ENCODE results near the gene IL12RB2. TPM values are rescaled to one million over a fixed set of nuclear protein-coding genes. Genes with fewer than 3 reads are reported as not detected.

The IL12RB2 gene
- polyA plus RNA-seq, 4 donors, result 0.21 to 0.54 (median 0.52) TPM; not detected in 1

- 22 to 41% (median 37%) methylated on average over 2 of the region's 2 CpGs for WGBS, 3 donors
- Histone ChIP-seq H3K36me3 (ENCODE audit: control insufficient read depth in 3 of 3, insufficient read depth in 2 of 3, low read depth in 1 of 3, low read length in 3 of 3) (no peaks in the 10 kb centered on the region), H3K4me3 (ENCODE audit: low read depth in 1 of 3, low read length in 3 of 3) (no peak overlapping the region), H3K27me3 (ENCODE audit: control insufficient read depth in 3 of 3, insufficient read depth in 3 of 3, low read length in 3 of 3) (no peaks in the 10 kb centered on the region), H3K4me1 (ENCODE audit: control insufficient read depth in 3 of 3, insufficient read depth in 2 of 3, low read depth in 1 of 3, low read length in 2 of 3) (no peaks in the 10 kb centered on the region), H3K9me3 (ENCODE audit: control insufficient read depth in 2 of 2, insufficient read depth in 1 of 2, low read depth in 1 of 2, low read length in 1 of 2) (no peaks in the 10 kb centered on the region), H3K27ac (ENCODE audit: low read depth in 1 of 3, low read length in 2 of 3) (no peak overlapping the region)
- no peak for FAIRE-seq
- no peak for DNase-seq
Observed at GRCh38 chr1:67300561-67300960, 7.1 kb upstream of the IL12RB2 start.

GRCh38 chr1:67304023-67304422 is 3.6 kb upstream of the IL12RB2 start:
- no peak for DNase-seq
- no peak for FAIRE-seq
- WGBS, 3 donors, result 68 to 80% (median 76%) methylated on average over 3 of the region's 3 CpGs

GRCh38 chr1:67306547-67306946 is 1.1 kb upstream of the IL12RB2 start:
- Histone ChIP-seq H3K36me3 (ENCODE audit: control insufficient read depth in 3 of 3, insufficient read depth in 2 of 3, low read depth in 1 of 3, low read length in 3 of 3) (no peaks in the 10 kb centered on the region), H3K4me3 (ENCODE audit: low read depth in 1 of 3, low read length in 3 of 3) (no peak overlapping the region), H3K9me3 (ENCODE audit: control insufficient read depth in 2 of 2, insufficient read depth in 1 of 2, low read depth in 1 of 2, low read length in 1 of 2) (no peaks in the 10 kb centered on the region), H3K27me3 (ENCODE audit: control insufficient read depth in 3 of 3, insufficient read depth in 3 of 3, low read length in 3 of 3) (peaks cover 2 to 19% (median 4%) of the 10 kb centered on the region in 3 donors), H3K4me1 (ENCODE audit: control insufficient read depth in 3 of 3, insufficient read depth in 2 of 3, low read depth in 1 of 3, low read length in 2 of 3) (peaks cover 2 to 5% (median 3%) of the 10 kb centered on the region in 3 donors), H3K27ac (ENCODE audit: low read depth in 1 of 3, low read length in 2 of 3) (no peak overlapping the region)
- FAIRE-seq (no peak), DNase-seq (no peak)
- 81 to 90% (median 82%) methylated on average over 7 of the region's 7 CpGs for WGBS, 3 donors

More at GRCh38 chr1:67304023-67304422, 3.6 kb upstream of the IL12RB2 start:
- H3K4me1 ChIP-seq (ENCODE audit: control insufficient read depth in 3 of 3, insufficient read depth in 2 of 3, low read depth in 1 of 3, low read length in 2 of 3), result peaks cover 2 to 5% (median 3%) of the 10 kb centered on the region in 3 donors
- H3K36me3 ChIP-seq (ENCODE audit: control insufficient read depth in 3 of 3, insufficient read depth in 2 of 3, low read depth in 1 of 3, low read length in 3 of 3), result no peaks in the 10 kb centered on the region
- no peak overlapping the region for H3K27ac ChIP-seq (ENCODE audit: low read depth in 1 of 3, low read length in 2 of 3)
- no peak overlapping the region for H3K4me3 ChIP-seq (ENCODE audit: low read depth in 1 of 3, low read length in 3 of 3)
- no peaks in the 10 kb centered on the region for H3K9me3 ChIP-seq (ENCODE audit: control insufficient read depth in 2 of 2, insufficient read depth in 1 of 2, low read depth in 1 of 2, low read length in 1 of 2)
- peaks cover 2 to 19% (median 4%) of the 10 kb centered on the region in 3 donors for H3K27me3 ChIP-seq (ENCODE audit: control insufficient read depth in 3 of 3, insufficient read depth in 3 of 3, low read length in 3 of 3)

- no peak for FAIRE-seq
- Histone ChIP-seq H3K27me3 (ENCODE audit: control insufficient read depth in 3 of 3, insufficient read depth in 3 of 3, low read length in 3 of 3) (peaks cover 2 to 19% (median 4%) of the 10 kb centered on the region in 3 donors), H3K4me1 (ENCODE audit: control insufficient read depth in 3 of 3, insufficient read depth in 2 of 3, low read depth in 1 of 3, low read length in 2 of 3) (peaks cover 2 to 5% (median 3%) of the 10 kb centered on the region in 3 donors), H3K4me3 (ENCODE audit: low read depth in 1 of 3, low read length in 3 of 3) (peak overlapping the region in 2 of 3 donors; percentile 12 to 54), H3K9me3 (ENCODE audit: control insufficient read depth in 2 of 2, insufficient read depth in 1 of 2, low read depth in 1 of 2, low read length in 1 of 2) (no peaks in the 10 kb centered on the region), H3K27ac (ENCODE audit: low read depth in 1 of 3, low read length in 2 of 3) (no peak overlapping the region), H3K36me3 (ENCODE audit: control insufficient read depth in 3 of 3, insufficient read depth in 2 of 3, low read depth in 1 of 3, low read length in 3 of 3) (no peaks in the 10 kb centered on the region)
- no peak for DNase-seq
- WGBS, 3 donors, result 29 to 47% (median 31%) methylated on average over 15 of the region's 15 CpGs
Observed at GRCh38 chr1:67308136-67308535, 463 bp downstream of the IL12RB2 start.

- WGBS, 3 donors, result 73 to 92% (median 75%) methylated on average over 2 of the region's 2 CpGs
- no peak for FAIRE-seq
Observed at GRCh38 chr1:67312615-67313014, 4.9 kb downstream of the IL12RB2 start.

GRCh38 chr1:67313934-67314671 is 6.4 kb downstream of the IL12RB2 start:
- peaks cover 0 to 4% (median 0%) of the 10 kb centered on the region in 3 donors for H3K27me3 ChIP-seq (ENCODE audit: control insufficient read depth in 3 of 3, insufficient read depth in 3 of 3, low read length in 3 of 3)

More at GRCh38 chr1:67312615-67313014, 4.9 kb downstream of the IL12RB2 start:
- H3K9me3 ChIP-seq (ENCODE audit: control insufficient read depth in 2 of 2, insufficient read depth in 1 of 2, low read depth in 1 of 2, low read length in 1 of 2), result no peaks in the 10 kb centered on the region
- H3K27ac ChIP-seq (ENCODE audit: low read depth in 1 of 3, low read length in 2 of 3), result no peak overlapping the region
- no peaks in the 10 kb centered on the region for H3K36me3 ChIP-seq (ENCODE audit: control insufficient read depth in 3 of 3, insufficient read depth in 2 of 3, low read depth in 1 of 3, low read length in 3 of 3)
- H3K4me1 ChIP-seq (ENCODE audit: control insufficient read depth in 3 of 3, insufficient read depth in 2 of 3, low read depth in 1 of 3, low read length in 2 of 3), result peaks cover 0 to 3% (median 3%) of the 10 kb centered on the region in 3 donors
- peaks cover 2 to 15% (median 4%) of the 10 kb centered on the region in 3 donors for H3K27me3 ChIP-seq (ENCODE audit: control insufficient read depth in 3 of 3, insufficient read depth in 3 of 3, low read length in 3 of 3)
- no peak overlapping the region for H3K4me3 ChIP-seq (ENCODE audit: low read depth in 1 of 3, low read length in 3 of 3)
- no peak for DNase-seq

GRCh38 chr1:67314696-67315095 is 7.0 kb downstream of the IL12RB2 start:
- 28 to 36% (median 34%) methylated on average over 5 of the region's 5 CpGs for WGBS, 3 donors
- no peaks in the 10 kb centered on the region for H3K4me1 ChIP-seq (ENCODE audit: control insufficient read depth in 3 of 3, insufficient read depth in 2 of 3, low read depth in 1 of 3, low read length in 2 of 3)
- H3K36me3 ChIP-seq (ENCODE audit: control insufficient read depth in 3 of 3, insufficient read depth in 2 of 3, low read depth in 1 of 3, low read length in 3 of 3), result no peaks in the 10 kb centered on the region
- no peak overlapping the region for H3K4me3 ChIP-seq (ENCODE audit: low read depth in 1 of 3, low read length in 3 of 3)
- H3K9me3 ChIP-seq (ENCODE audit: control insufficient read depth in 2 of 2, insufficient read depth in 1 of 2, low read depth in 1 of 2, low read length in 1 of 2), result no peaks in the 10 kb centered on the region
- FAIRE-seq (no peak), DNase-seq (no peak)
- H3K27ac ChIP-seq (ENCODE audit: low read depth in 1 of 3, low read length in 2 of 3), result no peak overlapping the region
- H3K27me3 ChIP-seq (ENCODE audit: control insufficient read depth in 3 of 3, insufficient read depth in 3 of 3, low read length in 3 of 3), result peaks cover 0 to 4% (median 0%) of the 10 kb centered on the region in 3 donors

More at GRCh38 chr1:67313934-67314671, 6.4 kb downstream of the IL12RB2 start:
- no peaks in the 10 kb centered on the region for H3K36me3 ChIP-seq (ENCODE audit: control insufficient read depth in 3 of 3, insufficient read depth in 2 of 3, low read depth in 1 of 3, low read length in 3 of 3)
- 61 to 73% (median 67%) methylated on average over 8 of the region's 8 CpGs for WGBS, 3 donors
- no peak for FAIRE-seq
- no peak overlapping the region for H3K4me3 ChIP-seq (ENCODE audit: low read depth in 1 of 3, low read length in 3 of 3)
- no peak overlapping the region for H3K27ac ChIP-seq (ENCODE audit: low read depth in 1 of 3, low read length in 2 of 3)
- no peaks in the 10 kb centered on the region for H3K4me1 ChIP-seq (ENCODE audit: control insufficient read depth in 3 of 3, insufficient read depth in 2 of 3, low read depth in 1 of 3, low read length in 2 of 3)
- no peaks in the 10 kb centered on the region for H3K9me3 ChIP-seq (ENCODE audit: control insufficient read depth in 2 of 2, insufficient read depth in 1 of 2, low read depth in 1 of 2, low read length in 1 of 2)
- DNase-seq, result no peak

- Histone ChIP-seq H3K9me3 (ENCODE audit: control insufficient read depth in 2 of 2, insufficient read depth in 1 of 2, low read depth in 1 of 2, low read length in 1 of 2) (no peaks in the 10 kb centered on the region), H3K4me3 (ENCODE audit: low read depth in 1 of 3, low read length in 3 of 3) (no peak overlapping the region), H3K4me1 (ENCODE audit: control insufficient read depth in 3 of 3, insufficient read depth in 2 of 3, low read depth in 1 of 3, low read length in 2 of 3) (no peaks in the 10 kb centered on the region), H3K27me3 (ENCODE audit: control insufficient read depth in 3 of 3, insufficient read depth in 3 of 3, low read length in 3 of 3) (peaks cover 0 to 4% (median 0%) of the 10 kb centered on the region in 3 donors), H3K36me3 (ENCODE audit: control insufficient read depth in 3 of 3, insufficient read depth in 2 of 3, low read depth in 1 of 3, low read length in 3 of 3) (no peaks in the 10 kb centered on the region), H3K27ac (ENCODE audit: low read depth in 1 of 3, low read length in 2 of 3) (no peak overlapping the region)
- DNase-seq, result no peak
- 74 to 85% (median 82%) methylated on average over 8 of the region's 8 CpGs for WGBS, 3 donors
- FAIRE-seq, result no peak
Observed at GRCh38 chr1:67316180-67316902, 8.7 kb downstream of the IL12RB2 start.
